Activated CD4-positive, alpha-beta T cell treated with anti-CD3 and anti-CD28 coated beads, Interleukin-2, amount 10 ng/mL, durations not matched to agents 7 days and 5 days (primary cell): ENCODE results near the gene QSOX2. TPM values are rescaled to one million over a fixed set of nuclear protein-coding genes. Genes with fewer than 3 reads are reported as not detected.

Experiments
- CTCF ChIA-PET: fragments of 350-600 bp; sonication (Branson Sonifier 250); formaldehyde crosslinking; loops from one replicate; lab custom pipeline; 2021; ENCODE audit warnings: antibody characterized with exemption; lab: Charles Lee
- POLR2A ChIA-PET: fragments of 350-600 bp; sonication (Branson Sonifier 250); formaldehyde crosslinking; loops from one replicate; lab custom pipeline; 2021; ENCODE audit warnings: antibody characterized with exemption; lab: Charles Lee
- DNase-seq: peaks from one replicate; pipeline ENCODE4 v3.0.0-alpha.2; 2020
- H3K27ac Mint-ChIP-seq: one replicate; pipeline ENCODE4 v1.8.0; 2021; ENCODE audit warnings: mild to moderate bottlenecking, moderate library complexity, mixed read lengths
- H3K27me3 Mint-ChIP-seq: one replicate; pipeline ENCODE4 v1.8.0; 2021; ENCODE audit warnings: mixed read lengths
- H3K36me3 Mint-ChIP-seq: one replicate; pipeline ENCODE4 v1.8.0; 2021; ENCODE audit warnings: low read depth, mixed read lengths
- H3K4me1 Mint-ChIP-seq: one replicate; pipeline ENCODE4 v1.8.0; 2021; ENCODE audit warnings: mixed read lengths
- H3K4me3 Mint-ChIP-seq: one replicate; pipeline ENCODE4 v1.8.0; 2021; ENCODE audit warnings: mild to moderate bottlenecking, moderate library complexity, mixed read lengths
- H3K9me3 Mint-ChIP-seq: one replicate; pipeline ENCODE4 v1.8.0; 2021; ENCODE audit warnings: mixed read lengths
- total RNA-seq, 2 experiments: library from RNA; stranded (reverse); gene quantifications; one replicate each; pipeline ENCODE4 v1.2.3, GENCODE V29; 2021

QSOX2 gene
- total RNA-seq, 2 experiments from 2014 or later, result 13.7 to 14.0 TPM

- Mint-ChIP-seq H3K4me3 (no peak overlapping the region), H3K9me3 (no peaks in the 10 kb centered on the region), H3K27me3 (no peaks in the 10 kb centered on the region), H3K4me1 (no peaks in the 10 kb centered on the region), H3K27ac (no peak overlapping the region), H3K36me3 (no peaks in the 10 kb centered on the region)
- ChIA-PET CTCF (no interaction called here), POLR2A (no interaction called here)
- DNase-seq, result no peak
Measured at GRCh38 chr9:136258786-136259516, 13.3 kb upstream of the QSOX2 start.

GRCh38 chr9:136258299-136258625, 12.7 kb upstream of the QSOX2 start:
- no peaks in the 10 kb centered on the region for H3K27me3 Mint-ChIP-seq
- H3K4me3 Mint-ChIP-seq, result no peak overlapping the region
- no peak overlapping the region for H3K27ac Mint-ChIP-seq
- ChIA-PET CTCF (no interaction called here), POLR2A (no interaction called here)
- DNase-seq, result no peak
- no peaks in the 10 kb centered on the region for H3K9me3 Mint-ChIP-seq
- no peaks in the 10 kb centered on the region for H3K4me1 Mint-ChIP-seq
- no peaks in the 10 kb centered on the region for H3K36me3 Mint-ChIP-seq

- ChIA-PET POLR2A (no interaction called here), CTCF (interaction anchor here (0.5 kb wide), 1 partner anchor 201 kb away, joined by 3 read pairs; no protein-coding TSS in a partner anchor)
- Mint-ChIP-seq H3K9me3 (no peaks in the 10 kb centered on the region), H3K4me3 (no peak overlapping the region), H3K4me1 (no peaks in the 10 kb centered on the region), H3K36me3 (no peaks in the 10 kb centered on the region), H3K27ac (no peak overlapping the region), H3K27me3 (no peaks in the 10 kb centered on the region)
- DNase-seq, result no peak
Measured at GRCh38 chr9:136257381-136258298, 12.0 kb upstream of the QSOX2 start.

DNA sequence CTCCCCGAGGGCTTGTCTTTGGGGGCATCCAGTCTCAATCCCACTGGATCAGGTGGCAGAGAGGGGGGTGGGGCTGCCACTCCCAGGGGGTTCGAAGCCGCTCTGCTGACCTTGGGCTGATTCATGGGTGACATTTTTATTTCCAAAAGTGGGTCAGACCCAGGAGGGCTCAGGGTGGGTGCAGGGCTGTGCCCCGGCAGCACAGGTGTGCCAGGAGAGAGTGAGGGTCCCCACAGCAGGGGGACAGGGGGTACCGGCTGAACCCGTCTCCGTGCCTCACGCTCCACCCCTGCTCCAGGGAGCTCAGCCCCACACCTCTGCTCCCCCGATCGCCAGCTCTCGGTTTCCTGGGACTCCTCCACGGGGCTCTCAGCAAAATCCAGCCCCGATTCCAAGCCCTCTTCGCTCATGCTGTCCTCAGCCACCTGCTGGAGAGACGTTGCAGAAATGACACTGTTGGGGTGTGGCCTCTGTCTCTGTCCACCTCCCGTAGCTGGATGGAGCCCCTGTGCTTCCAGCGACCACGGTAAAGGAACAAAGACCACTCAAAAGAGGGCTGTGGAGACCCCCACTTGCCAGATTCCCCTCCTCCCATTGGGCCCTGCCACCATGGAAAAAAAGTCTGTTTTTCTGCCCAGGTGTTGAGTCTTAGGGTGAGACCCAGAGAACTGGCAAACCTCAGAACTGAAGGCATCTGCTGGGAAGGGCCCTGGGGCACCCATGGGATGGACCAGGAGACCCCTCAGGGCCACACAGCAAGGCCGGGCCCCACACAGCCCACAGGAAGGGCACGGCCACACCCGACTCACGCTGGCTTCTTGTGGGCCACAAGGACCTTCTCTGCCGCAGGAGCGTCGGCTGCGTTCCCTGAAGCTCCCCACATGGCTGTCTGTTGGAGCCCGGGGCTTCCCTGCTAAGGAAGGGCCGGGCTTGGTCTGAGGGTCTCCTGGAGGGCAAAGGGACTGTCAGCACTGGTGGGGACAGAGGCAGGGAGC, 10.6 kb upstream of the QSOX2 start:
- ChIA-PET POLR2A (no interaction called here), CTCF (interaction anchor here (0.5 to 1.1 kb wide), 3 partner anchors 11 to 202 kb away, joined by 3 to 4 read pairs (median 3); no protein-coding TSS in a partner anchor)
- no peaks in the 10 kb centered on the region for H3K4me1 Mint-ChIP-seq
- H3K4me3 Mint-ChIP-seq, result no peak overlapping the region
- H3K27me3 Mint-ChIP-seq, result no peaks in the 10 kb centered on the region
- no peaks in the 10 kb centered on the region for H3K36me3 Mint-ChIP-seq
- DNase-seq, result no peak
- H3K9me3 Mint-ChIP-seq, result no peaks in the 10 kb centered on the region
- no peak overlapping the region for H3K27ac Mint-ChIP-seq

DNA sequence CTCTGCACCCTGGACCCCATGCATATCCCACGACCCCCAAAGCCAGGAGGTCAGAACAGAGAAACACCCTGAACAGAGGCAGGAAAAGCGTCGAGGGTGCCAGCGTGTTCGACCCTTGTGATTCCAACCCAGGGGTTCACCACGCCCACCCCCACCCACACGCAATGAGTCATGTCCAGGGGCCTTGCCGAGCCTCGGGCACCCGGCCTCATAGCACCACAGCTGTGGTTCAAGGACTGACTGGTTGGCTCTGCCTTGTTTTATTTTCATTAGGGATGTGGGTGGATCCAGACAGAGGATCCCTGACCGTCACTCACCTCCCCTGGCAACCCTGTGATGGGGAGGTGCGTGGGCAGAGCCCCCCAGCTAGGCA, 9.5 kb upstream of the QSOX2 start:
- Mint-ChIP-seq H3K4me1 (no peaks in the 10 kb centered on the region), H3K36me3 (no peaks in the 10 kb centered on the region), H3K9me3 (no peaks in the 10 kb centered on the region), H3K27ac (no peak overlapping the region), H3K27me3 (no peaks in the 10 kb centered on the region), H3K4me3 (no peak overlapping the region)
- ChIA-PET CTCF (interaction anchor here (0.5 to 1.1 kb wide), 3 partner anchors 12 to 1744 kb away, joined by 3 to 4 read pairs (median 4); no protein-coding TSS in a partner anchor), POLR2A (no interaction called here)
- no peak for DNase-seq

DNA sequence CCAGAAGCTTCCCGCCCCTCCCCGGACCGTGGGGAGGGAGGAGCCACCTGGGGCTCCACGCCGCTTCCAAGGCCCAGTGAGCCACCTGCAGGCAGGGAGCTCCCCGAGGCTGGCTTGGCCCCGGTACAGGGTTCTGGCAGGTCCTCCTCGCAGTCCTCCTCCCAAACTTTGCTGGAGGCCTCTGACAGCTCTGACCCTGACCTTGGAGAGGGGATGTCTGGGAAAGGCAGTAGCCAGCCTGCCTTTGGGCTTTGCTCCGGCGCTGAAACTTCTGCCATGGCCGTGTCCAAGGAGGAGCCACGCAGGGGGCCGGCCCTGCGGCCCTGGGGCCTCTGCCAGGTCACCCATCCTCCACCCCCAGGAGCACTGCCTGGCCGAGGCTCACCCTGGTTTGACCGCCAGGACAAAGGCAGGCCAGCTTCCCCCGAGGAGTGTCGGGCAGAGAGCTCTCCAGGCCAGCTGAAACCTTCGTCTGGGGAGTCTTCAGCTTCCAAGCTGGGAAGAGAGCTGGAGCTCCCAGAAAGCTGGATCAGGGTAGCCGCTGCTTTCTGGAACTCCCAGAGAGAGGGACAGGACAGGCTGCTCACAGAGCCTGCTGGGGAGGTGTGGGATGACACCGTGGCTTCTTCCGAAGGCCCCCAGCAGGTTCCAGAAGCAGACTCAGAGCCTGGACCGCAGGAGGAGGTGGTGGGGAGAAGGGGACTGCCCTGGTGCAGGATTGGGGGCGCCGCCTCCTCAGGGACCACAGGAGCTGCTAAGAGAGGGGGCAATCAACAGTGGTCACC, 9.0 kb upstream of the QSOX2 start:
- Mint-ChIP-seq H3K9me3 (no peaks in the 10 kb centered on the region), H3K4me1 (no peaks in the 10 kb centered on the region), H3K27me3 (no peaks in the 10 kb centered on the region), H3K4me3 (no peak overlapping the region), H3K36me3 (no peaks in the 10 kb centered on the region), H3K27ac (no peak overlapping the region)
- no peak for DNase-seq
- POLR2A ChIA-PET, result no interaction called here
- CTCF ChIA-PET, result interaction anchor here (0.5 to 1.1 kb wide), 3 partner anchors 12 to 1745 kb away, joined by 3 to 4 read pairs (median 4); no protein-coding TSS in a partner anchor

DNA sequence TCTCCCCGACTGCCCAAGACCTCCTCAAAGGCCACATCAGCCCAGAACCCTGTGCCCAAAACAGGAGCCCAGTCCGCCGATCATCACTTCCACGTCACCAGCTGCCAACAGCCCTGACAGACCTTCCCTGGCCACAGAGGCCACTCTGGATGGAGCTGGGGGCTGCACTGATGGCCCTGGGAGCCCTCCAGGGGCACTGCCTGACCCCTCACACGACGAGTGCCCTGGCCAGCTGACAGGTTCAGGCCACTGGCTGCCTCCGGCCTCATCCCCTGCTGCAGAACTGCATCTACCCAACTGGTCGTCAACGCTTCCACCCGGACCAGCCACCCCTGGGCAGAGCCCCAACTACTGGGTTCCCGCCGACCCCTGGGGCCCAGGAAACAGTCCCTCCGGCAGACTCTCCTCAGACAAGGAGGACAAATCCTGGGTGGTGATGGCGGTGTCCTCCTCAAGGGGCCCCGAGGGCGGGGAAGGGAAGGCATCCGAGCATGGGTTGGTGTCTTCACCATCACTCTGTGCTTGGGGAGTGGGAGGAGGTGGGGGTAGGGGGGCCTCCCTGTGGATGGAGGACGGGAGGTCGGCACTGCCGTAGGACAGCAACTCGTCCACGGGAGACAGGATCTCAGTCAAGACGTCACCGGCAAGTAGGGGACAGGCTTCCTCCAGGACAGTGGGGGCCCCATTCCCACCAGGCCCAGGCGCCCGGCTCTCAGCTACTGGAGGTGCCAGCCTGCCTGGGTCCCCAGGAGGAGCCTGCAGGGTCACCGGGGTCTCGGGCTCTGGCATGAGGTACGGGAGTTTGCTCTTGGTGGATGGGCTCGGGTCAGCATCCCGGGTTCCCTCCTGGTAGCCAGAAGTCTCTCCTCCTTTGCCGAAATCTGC, 7.9 kb upstream of the QSOX2 start:
- Mint-ChIP-seq H3K36me3 (no peaks in the 10 kb centered on the region), H3K9me3 (no peaks in the 10 kb centered on the region), H3K27ac (no peak overlapping the region), H3K27me3 (no peaks in the 10 kb centered on the region), H3K4me3 (no peak overlapping the region), H3K4me1 (no peaks in the 10 kb centered on the region)
- CTCF ChIA-PET, result interaction anchor here (0.7 kb wide), 1 partner anchor 13 kb away, joined by 3 read pairs; no protein-coding TSS in a partner anchor
- no peak for DNase-seq
- POLR2A ChIA-PET, result no interaction called here

DNA sequence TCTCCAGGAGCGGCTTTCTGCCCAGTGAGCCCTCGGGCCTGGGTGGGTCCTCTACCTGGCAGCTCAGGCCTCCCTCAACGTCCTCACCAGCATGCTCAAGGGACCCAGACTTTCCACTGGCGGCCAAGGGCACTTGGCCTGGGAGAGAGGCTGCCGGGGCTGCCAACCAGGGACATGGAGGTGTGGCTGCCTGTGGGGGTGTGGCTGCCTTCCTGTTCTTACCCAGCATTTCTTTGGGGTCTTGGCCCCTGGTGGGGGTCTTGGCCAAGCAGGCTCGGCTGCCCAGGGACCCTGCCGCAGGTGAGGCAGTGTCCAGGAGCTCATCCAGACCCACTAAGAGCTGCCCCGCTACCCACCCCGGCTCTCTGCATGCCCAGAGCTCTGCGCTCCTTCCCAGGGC, 7.2 kb upstream of the QSOX2 start:
- POLR2A ChIA-PET, result no interaction called here
- DNase-seq, result no peak
- Mint-ChIP-seq H3K36me3 (no peaks in the 10 kb centered on the region), H3K27me3 (no peaks in the 10 kb centered on the region), H3K27ac (no peak overlapping the region), H3K9me3 (no peaks in the 10 kb centered on the region), H3K4me3 (no peak overlapping the region), H3K4me1 (no peaks in the 10 kb centered on the region)
- CTCF ChIA-PET, result no interaction called here

- Mint-ChIP-seq H3K27me3 (no peaks in the 10 kb centered on the region), H3K4me3 (no peak overlapping the region), H3K9me3 (no peaks in the 10 kb centered on the region), H3K4me1 (no peaks in the 10 kb centered on the region), H3K27ac (no peak overlapping the region), H3K36me3 (no peaks in the 10 kb centered on the region)
- CTCF ChIA-PET, result no interaction called here
- no peak for DNase-seq
- POLR2A ChIA-PET, result no interaction called here
Measured at GRCh38 chr9:136252281-136252680, 6.7 kb upstream of the QSOX2 start.

GRCh38 chr9:136251264-136252115, 5.9 kb upstream of the QSOX2 start:
- Mint-ChIP-seq H3K36me3 (no peaks in the 10 kb centered on the region), H3K27ac (no peak overlapping the region), H3K9me3 (no peaks in the 10 kb centered on the region), H3K4me3 (no peak overlapping the region), H3K27me3 (peaks cover 1% of the 10 kb centered on the region), H3K4me1 (no peaks in the 10 kb centered on the region)
- CTCF ChIA-PET, result interaction anchor here (0.9 kb wide), 1 partner anchor 11 kb away, joined by 3 read pairs; no protein-coding TSS in a partner anchor
- DNase-seq, result no peak
- POLR2A ChIA-PET, result no interaction called here
